ENCODE results near the gene ILDR2.

DNA sequence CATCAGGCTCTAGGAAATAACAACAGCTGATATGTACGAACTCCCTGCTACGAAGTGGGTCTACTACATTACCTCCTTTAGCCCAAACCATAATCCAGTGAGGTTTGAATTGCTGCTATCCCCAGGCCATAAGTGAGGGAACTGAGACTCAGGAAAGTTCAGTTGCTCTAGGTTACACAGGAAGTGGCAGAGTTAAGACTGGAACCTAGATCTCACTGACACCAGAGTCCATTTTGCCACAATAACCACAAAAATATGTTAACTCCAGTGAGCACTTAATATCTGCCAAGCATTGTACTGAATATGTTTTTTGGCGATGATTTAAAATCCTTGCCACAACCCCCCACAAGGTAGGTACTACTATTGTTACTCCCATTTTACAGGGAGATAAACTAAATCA is 90.4 kb downstream of the ILDR2 start:
- TF ChIP-seq, protein P1, sequence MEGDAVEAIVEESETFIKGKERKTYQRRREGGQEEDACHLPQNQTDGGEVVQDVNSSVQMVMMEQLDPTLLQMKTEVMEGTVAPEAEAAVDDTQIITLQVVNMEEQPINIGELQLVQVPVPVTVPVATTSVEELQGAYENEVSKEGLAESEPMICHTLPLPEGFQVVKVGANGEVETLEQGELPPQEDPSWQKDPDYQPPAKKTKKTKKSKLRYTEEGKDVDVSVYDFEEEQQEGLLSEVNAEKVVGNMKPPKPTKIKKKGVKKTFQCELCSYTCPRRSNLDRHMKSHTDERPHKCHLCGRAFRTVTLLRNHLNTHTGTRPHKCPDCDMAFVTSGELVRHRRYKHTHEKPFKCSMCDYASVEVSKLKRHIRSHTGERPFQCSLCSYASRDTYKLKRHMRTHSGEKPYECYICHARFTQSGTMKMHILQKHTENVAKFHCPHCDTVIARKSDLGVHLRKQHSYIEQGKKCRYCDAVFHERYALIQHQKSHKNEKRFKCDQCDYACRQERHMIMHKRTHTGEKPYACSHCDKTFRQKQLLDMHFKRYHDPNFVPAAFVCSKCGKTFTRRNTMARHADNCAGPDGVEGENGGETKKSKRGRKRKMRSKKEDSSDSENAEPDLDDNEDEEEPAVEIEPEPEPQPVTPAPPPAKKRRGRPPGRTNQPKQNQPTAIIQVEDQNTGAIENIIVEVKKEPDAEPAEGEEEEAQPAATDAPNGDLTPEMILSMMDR (conservative IDR thresholded peaks at IDR 0.05; ENCODE audit: low read depth, low read length), result no peak
- no peak for TF ChIP-seq EZH2 (IDR thresholded peaks at IDR 0.05; ENCODE audit: borderline replicate concordance, low read depth, low read length, poor library complexity, severe bottlenecking)

Measured in A673 (cell line).